Spleen (tissue), 11 donors: ENCODE data around the gene TMC6. TPM values are rescaled to one million over a fixed set of nuclear protein-coding genes. Genes with fewer than 3 reads are reported as not detected.

ENCODE experiments used
- DNase-seq: peaks from one replicate; pipeline ENCODE4 v3.0.0-alpha.2; 2020
- H3K27ac ChIP-seq, 8 donors: fragments of 200-600 bp; sonication (generic) in 7 of 8; 1 replicate in 4 of 8; 2 replicates in 4 of 8; pipeline versions ENCODE4 v1.5.0 to v1.8.0; 2016 to 2021; ENCODE audit warnings: inconsistent platforms in 4 of 8, mild to moderate bottlenecking in 4 of 8, moderate library complexity in 1 of 8
- H3K27me3 ChIP-seq, 7 donors: fragments of 200-600 bp; sonication (generic) in 6 of 7; replicated peaks in 1 of 7; 1 replicate in 4 of 7; 2 replicates in 3 of 7; pipeline versions ENCODE4 v1.5.0 to v1.8.0; 2016 to 2021; ENCODE audit warnings: inconsistent platforms in 3 of 7, mild to moderate bottlenecking in 1 of 7
- H3K36me3 ChIP-seq, 6 donors: fragments of 200-600 bp; sonication (generic) in 5 of 6; 1 replicate in 4 of 6; 2 replicates in 2 of 6; pipeline versions ENCODE4 v1.5.0 to v1.8.0; 2016 to 2021; ENCODE audit warnings: inconsistent platforms in 2 of 6
- H3K4me1 ChIP-seq, 6 donors: fragments of 200-600 bp; sonication (generic) in 5 of 6; 1 replicate in 3 of 6; 2 replicates in 3 of 6; pipeline versions ENCODE4 v1.5.0 to v1.8.0; 2016 to 2021; ENCODE audit warnings: inconsistent platforms in 3 of 6
- H3K4me3 ChIP-seq, 8 donors: fragments of 200-600 bp; sonication (generic) in 7 of 8; 1 replicate in 4 of 8; 2 replicates in 4 of 8; pipeline versions ENCODE4 v1.5.0 to v1.8.0; 2016 to 2021; ENCODE audit warnings: inconsistent platforms in 4 of 8, mild to moderate bottlenecking in 4 of 8, moderate library complexity in 2 of 8
- H3K9me3 ChIP-seq, 8 donors: fragments of 200-600 bp; sonication (generic) in 7 of 8; 1 replicate in 4 of 8; 2 replicates in 4 of 8; pipeline versions ENCODE4 v1.5.0 to v1.8.0; 2016 to 2021; ENCODE audit warnings: inconsistent platforms in 4 of 8
- CTCF ChIP-seq, 11 experiments: fragments of 200-600 bp in 7 of 11; fragments of 450-650 bp in 4 of 11; sonication (generic) in 4 of 11; IDR thresholded peaks in 8 of 11; conservative IDR thresholded peaks in 3 of 11; 1 replicate in 7 of 11; 2 replicates in 4 of 11; pipeline versions ENCODE4 v1.4.0 to v1.8.0; 2016 to 2021; ENCODE audit warnings: antibody characterized with exemption in 11 of 11, inconsistent platforms in 4 of 11, mild to moderate bottlenecking in 1 of 11
- POLR2A ChIP-seq, 3 donors: fragments of 450-650 bp; IDR thresholded peaks; one replicate each; pipeline ENCODE4 v1.5.1; 2017; ENCODE audit warnings: antibody characterized with exemption in 3 of 3, mild to moderate bottlenecking in 1 of 3
- POLR2AphosphoS5 ChIP-seq, 3 donors: sonication (generic); formaldehyde crosslinking; IDR thresholded peaks; one replicate each; pipeline ENCODE4 v1.5.1; 2017; ENCODE audit warnings: antibody characterized with exemption in 3 of 3
- WGBS, 5 donors: extraction: QIAGEN DNeasy Blood & Tissue Kit in 3 of 5; methylation state at CpG; one replicate each; pipeline versions ENCODE4 v1.1.5 to v1.1.7; 2013 to 2018; 5-methylcytosine and 5-hydroxymethylcytosine counted together
- intact Hi-C: fragments of 100-400 bp; cut with DNase I; formaldehyde crosslinking; loops from one replicate; pipeline ENCODE4 v1.15.0; 2023; ENCODE audit warnings: low total_unique reads
- polyA plus RNA-seq, 3 donors: library from polyadenylated mRNA; stranded (reverse); fragments of 200-250 nt; gene quantifications; one replicate each; pipeline ENCODE4 v1.2.1, GENCODE V29; 2013
- total RNA-seq, 7 donors: library from RNA; depleted of rRNA in 3 of 7; stranded (reverse); fragments of >200 nt in 3 of 7; fragmentation: NEBNext Ultra II Directional in 4 of 7; extraction: Animal tissue kit (Norgen Biotek cat#: 25700) in 4 of 7; gene quantifications; one replicate each; pipeline versions ENCODE4 v1.1.0 to v1.2.1, GENCODE V29; 2016 to 2021
- donor health status: healthy with polysubstance abuse.
- donor health status: DM: no; HTN: no; CAD: no; lungs with moderate emphysema.
- donor health status: DM: no; HTN: no; CAD: no.
- donor health status: Bipolar disorder and iron deficiency.
- donor health status: healthy.
- donor health status: DM: no; HTN: no; CAD: no.
- donor health status: DM: yes; HTN: yes; CAD: no.

TMC6 gene
- total and polyA plus RNA-seq, 10 donors, result 132 to 425 (median 260) TPM

GRCh38 chr17:78174870-78175642, 46.5 kb upstream of the TMC6 start:
- intact Hi-C loops, result loop anchor here (5.0 kb wide), 1 partner anchor 63 kb away; no protein-coding TSS in a partner anchor
- peak overlapping the region; percentile 75 to 96 (median 86) for H3K27ac ChIP-seq
- no peaks in the 10 kb centered on the region for H3K27me3 ChIP-seq
- H3K4me1 ChIP-seq, result peaks cover 68 to 95% (median 81%) of the 10 kb centered on the region in 6 donors
- H3K36me3 ChIP-seq, result peaks cover 0 to 51% (median 16%) of the 10 kb centered on the region in 6 donors
- H3K9me3 ChIP-seq, result no peaks in the 10 kb centered on the region
- H3K4me3 ChIP-seq, result peak overlapping the region in 1 of 8 donors; percentile 93
- TF ChIP-seq POLR2A (IDR thresholded peaks at IDR 0.05) (no peak), CTCF (IDR thresholded peaks at IDR 0.05 in 8 of 11, conservative IDR thresholded peaks at IDR 0.05 in 3 of 11) (peak in 3 of 11 experiments; percentile 1 to 15 (median 5)), POLR2AphosphoS5 (IDR thresholded peaks at IDR 0.05) (peak in 1 of 3 donors; percentile 64)
- 70 to 83% (median 76%) methylated on average over 21 to 28 of the region's 28 CpGs for WGBS, 5 donors
- DNase-seq, result no peak

- TF ChIP-seq CTCF (IDR thresholded peaks at IDR 0.05 in 8 of 11, conservative IDR thresholded peaks at IDR 0.05 in 3 of 11), result peak; percentile 39 to 85 (median 58)
- peak; percentile 87 to 94 (median 88) for TF ChIP-seq POLR2AphosphoS5 (IDR thresholded peaks at IDR 0.05)
- no peak for TF ChIP-seq POLR2A (IDR thresholded peaks at IDR 0.05)
- no peaks in the 10 kb centered on the region for H3K9me3 ChIP-seq
- intact Hi-C loops, result no loop called here
- peak overlapping the region; percentile 75 to 96 (median 86) for H3K27ac ChIP-seq
- peak overlapping the region in 3 of 8 donors; percentile 5 to 93 (median 5) for H3K4me3 ChIP-seq
- peak; percentile 94 for DNase-seq
- peaks cover 72 to 95% (median 81%) of the 10 kb centered on the region in 6 donors for H3K4me1 ChIP-seq
- 25 to 59% (median 33%) methylated on average over 1 to 15 of the region's 15 CpGs for WGBS, 5 donors
- peaks cover 0 to 53% (median 16%) of the 10 kb centered on the region in 6 donors for H3K36me3 ChIP-seq
- H3K27me3 ChIP-seq, result no peaks in the 10 kb centered on the region
Measured at GRCh38 chr17:78174346-78174869, 45.9 kb upstream of the TMC6 start.

GRCh38 chr17:78173097-78173715, 44.7 kb upstream of the TMC6 start:
- no peaks in the 10 kb centered on the region for H3K27me3 ChIP-seq
- no peaks in the 10 kb centered on the region for H3K9me3 ChIP-seq
- peak overlapping the region; percentile 75 to 96 (median 86) for H3K27ac ChIP-seq
- DNase-seq, result no peak
- peaks cover 0 to 45% (median 16%) of the 10 kb centered on the region in 6 donors for H3K36me3 ChIP-seq
- H3K4me3 ChIP-seq, result peak overlapping the region in 1 of 8 donors; percentile 93
- peak; percentile 41 to 77 (median 52) for TF ChIP-seq POLR2AphosphoS5 (IDR thresholded peaks at IDR 0.05)
- no peak for TF ChIP-seq CTCF (IDR thresholded peaks at IDR 0.05 in 8 of 11, conservative IDR thresholded peaks at IDR 0.05 in 3 of 11)
- no peak for TF ChIP-seq POLR2A (IDR thresholded peaks at IDR 0.05)
- intact Hi-C loops, result no loop called here
- WGBS, 5 donors, result 42 to 75% (median 57%) methylated on average over 5 to 11 of the region's 11 CpGs
- H3K4me1 ChIP-seq, result peaks cover 75 to 91% (median 84%) of the 10 kb centered on the region in 6 donors
